SK-N-SH (cell line): Measurements from ENCODE around the gene PHYKPL. TPM values are rescaled to one million over a fixed set of nuclear protein-coding genes. Genes with fewer than 3 reads are reported as not detected.

ENCODE experiments used
- CTCF ChIA-PET: fragments of 300-600, 350-600 bp; formaldehyde crosslinking; extraction: SDS; loops from one replicate; lab custom pipeline; 2021; lab: Yijun Ruan, JAX
- POLR2A ChIA-PET: fragments of 350-600 bp; sonication (Branson Sonifier 250); formaldehyde crosslinking; extraction: SDS; loops from one replicate; lab custom pipeline; 2020; ENCODE audit warnings: antibody characterized with exemption, inconsistent platforms; lab: Yijun Ruan, JAX
- DNase-seq: peaks from one replicate; pipeline ENCODE4 v3.0.0; 2012
- H2AFZ ChIP-seq: fragments of 200-600 bp; sonication (generic); 2 replicates; pipeline ENCODE4 v1.8.1; 2016; ENCODE audit warnings: antibody characterized with exemption, mild to moderate bottlenecking, low read depth
- H3F3A ChIP-seq: fragments of 200-600 bp; sonication (generic); replicated peaks from 2 replicates; pipeline ENCODE3; 2016; ENCODE audit warnings: antibody characterized with exemption, mild to moderate bottlenecking; ENCODE audit not compliant: insufficient read depth
- H3K27ac ChIP-seq, 2 experiments: fragments of 200-500 bp in 1 of 2; fragments of 200-600 bp in 1 of 2; sonication (Bioruptor generic) in 1 of 2; sonication (generic), shearing (Covaris generic) in 1 of 2; 2 replicates each; pipeline versions ENCODE4 v1.5.1 to v1.6.1; 2014 to 2016; ENCODE audit warnings: low read depth in 2 of 2, inconsistent platforms in 1 of 2, low read length in 1 of 2, mild to moderate bottlenecking in 1 of 2, mixed read lengths in 1 of 2
- H3K27me3 ChIP-seq: fragments of 200-600 bp; sonication (generic), shearing (Covaris generic); 2 replicates; pipeline ENCODE4 v1.6.1; 2016; ENCODE audit warnings: mixed run types; ENCODE audit not compliant: insufficient read depth
- H3K36me3 ChIP-seq, 2 experiments: fragments of 200-500 bp in 1 of 2; fragments of 200-600 bp in 1 of 2; sonication (Bioruptor generic) in 1 of 2; sonication (generic) in 1 of 2; replicated peaks in 1 of 2; 2 replicates each; pipeline versions ENCODE3 to v1.5.1; 2014 to 2016; ENCODE audit warnings: low read length in 1 of 2, mild to moderate bottlenecking in 1 of 2; ENCODE audit not compliant: insufficient read depth in 2 of 2, control insufficient read depth in 1 of 2
- H3K4me1 ChIP-seq, 2 experiments: fragments of 200-500 bp in 1 of 2; fragments of 200-600 bp in 1 of 2; sonication (Bioruptor generic) in 1 of 2; sonication (generic), shearing (Covaris generic) in 1 of 2; 2 replicates each; pipeline versions ENCODE4 v1.5.1 to v1.6.1; 2014 to 2016; ENCODE audit warnings: low read depth in 1 of 2, low read length in 1 of 2, mixed run types in 1 of 2; ENCODE audit not compliant: insufficient read depth in 2 of 2, control insufficient read depth in 1 of 2
- H3K4me2 ChIP-seq: fragments of 200-600 bp; sonication (generic), shearing (Covaris generic); 2 replicates; pipeline ENCODE4 v1.6.1; 2017; ENCODE audit warnings: mixed run types
- H3K4me3 ChIP-seq, 2 experiments: fragments of 200-500 bp in 1 of 2; fragments of 200-600 bp in 1 of 2; sonication (Bioruptor generic) in 1 of 2; sonication (generic), shearing (Covaris generic) in 1 of 2; 2 replicates each; pipeline versions ENCODE4 v1.5.1 to v1.8.1; 2014 to 2016; ENCODE audit warnings: low read depth in 2 of 2, inconsistent platforms in 1 of 2, low read length in 1 of 2, mild to moderate bottlenecking in 1 of 2, mixed read lengths in 1 of 2, moderate library complexity in 1 of 2
- H3K79me2 ChIP-seq: fragments of 200-600 bp; sonication (generic); 2 replicates; pipeline ENCODE4 v1.8.1; 2017; ENCODE audit warnings: mild to moderate bottlenecking; ENCODE audit not compliant: insufficient read depth
- H3K9ac ChIP-seq: fragments of 200-600 bp; sonication (generic); 2 replicates; pipeline ENCODE4 v1.6.1; 2017; ENCODE audit warnings: mixed run types
- H3K9me2 ChIP-seq: fragments of 200-600 bp; sonication (generic); 2 replicates; pipeline ENCODE4 v1.6.1; 2017; ENCODE audit warnings: mixed run types
- H3K9me3 ChIP-seq: fragments of 200-600 bp; sonication (generic); 2 replicates; pipeline ENCODE4 v1.6.1; 2017; ENCODE audit warnings: mixed run types, mild to moderate bottlenecking, moderate library complexity
- H4K20me1 ChIP-seq: fragments of 200-600 bp; sonication (generic); 2 replicates; pipeline ENCODE4 v1.6.1; 2017; ENCODE audit warnings: mild to moderate bottlenecking, mixed run types; ENCODE audit not compliant: insufficient read depth
- CHD2 ChIP-seq: fragments of 150-350 bp; IDR thresholded peaks from 2 replicates; pipeline ENCODE4 v1.6.1; 2018; ENCODE audit warnings: low read length; ENCODE audit not compliant: partially characterized antibody
- CTCF ChIP-seq: fragments of 200-600 bp; sonication (generic); IDR thresholded peaks from 2 replicates; pipeline ENCODE4 v1.6.1; 2017; ENCODE audit warnings: antibody characterized with exemption, mild to moderate bottlenecking, moderate library complexity
- ELF1 ChIP-seq: IDR thresholded peaks from 2 replicates; pipeline ENCODE4 v1.4.0; 2012
- FOSL2 ChIP-seq: IDR thresholded peaks from 2 replicates; pipeline ENCODE4 v1.4.0; 2012; ENCODE audit warnings: low read depth, mild to moderate bottlenecking, moderate library complexity, borderline replicate concordance
- FOXJ3 ChIP-seq: sonication (generic); formaldehyde crosslinking; IDR thresholded peaks from 2 replicates; pipeline ENCODE4 v1.5.1; 2020; ENCODE audit warnings: mild to moderate bottlenecking, missing genetic modification reagents
- FOXM1 ChIP-seq: IDR thresholded peaks from 2 replicates; pipeline ENCODE4 v1.4.0; 2012; ENCODE audit warnings: low read depth, mild to moderate bottlenecking
- IRF3 ChIP-seq: fragments of 150-350 bp; IDR thresholded peaks from 2 replicates; pipeline ENCODE4 v1.6.1; 2016; ENCODE audit warnings: mild to moderate bottlenecking, low read depth, low read length
- MEF2A ChIP-seq: IDR thresholded peaks from 2 replicates; pipeline ENCODE4 v1.4.0; 2012; ENCODE audit warnings: low read depth, borderline replicate concordance
- MXI1 ChIP-seq: IDR thresholded peaks from 2 replicates; pipeline ENCODE4 v1.6.1; 2012; ENCODE audit warnings: mild to moderate bottlenecking, low read depth, low read length, improper control_type of control experiment
- RAD21 ChIP-seq: IDR thresholded peaks from 2 replicates; pipeline ENCODE4 v1.6.1; 2012; ENCODE audit warnings: mild to moderate bottlenecking, low read length
- RCOR1 ChIP-seq: fragments of 150-350 bp; IDR thresholded peaks from 2 replicates; pipeline ENCODE4 v1.6.1; 2017; ENCODE audit warnings: antibody characterized with exemption, low read length
- RFX5 ChIP-seq: IDR thresholded peaks from 2 replicates; pipeline ENCODE4 v1.6.1; 2012; ENCODE audit warnings: mild to moderate bottlenecking, improper control_type of control experiment, low read length
- RXRA ChIP-seq: IDR thresholded peaks from 2 replicates; pipeline ENCODE4 v1.4.0; 2012; ENCODE audit warnings: low read depth, mild to moderate bottlenecking, borderline replicate concordance
- SIN3A ChIP-seq: IDR thresholded peaks from 2 replicates; pipeline ENCODE4 v1.6.1; 2012; ENCODE audit warnings: low read depth, mild to moderate bottlenecking, low read length, moderate library complexity, borderline replicate concordance
- SMC3 ChIP-seq: IDR thresholded peaks from 2 replicates; pipeline ENCODE4 v1.6.1; 2012; ENCODE audit warnings: low read depth, low read length, improper control_type of control experiment
- TAF1 ChIP-seq: IDR thresholded peaks from 2 replicates; pipeline ENCODE4 v1.6.1; 2012; ENCODE audit warnings: low read depth, mild to moderate bottlenecking, low read length, moderate library complexity, borderline replicate concordance
- TCF12 ChIP-seq: IDR thresholded peaks from 2 replicates; pipeline ENCODE4 v1.4.0; 2012
- TEAD4 ChIP-seq: IDR thresholded peaks from 2 replicates; pipeline ENCODE4 v1.4.0; 2012; ENCODE audit warnings: mild to moderate bottlenecking, borderline replicate concordance; ENCODE audit not compliant: insufficient read depth
- YY1 ChIP-seq: IDR thresholded peaks from 2 replicates; pipeline ENCODE4 v1.4.0; 2012; ENCODE audit warnings: low read depth, mild to moderate bottlenecking
- WGBS: methylation state at CpG from one replicate; pipeline ENCODE4 v1.1.6; 2017; ENCODE audit warnings: low lambda C conversion rate; 5-methylcytosine and 5-hydroxymethylcytosine counted together
- polyA plus RNA-seq, 3 experiments: library from polyadenylated mRNA; depleted of rRNA; stranded (reverse); fragments of >200 nt; gene quantifications; 2 replicates each; pipeline ENCODE4 v1.2.3, GENCODE V29; 2012
- TF ChIP-seq, protein P1 (sequence below): IDR thresholded peaks from 2 replicates; pipeline ENCODE4; 2012
- TF ChIP-seq, protein P2 (sequence below): IDR thresholded peaks from 2 replicates; pipeline ENCODE4 v1.6.1; 2012; ENCODE audit warnings: mild to moderate bottlenecking, low read depth, low read length, moderate library complexity

PHYKPL gene
- polyA plus RNA-seq, 1 of the 3 experiments (the other 2 are of a cell fraction): 46.8 TPM

DNA sequence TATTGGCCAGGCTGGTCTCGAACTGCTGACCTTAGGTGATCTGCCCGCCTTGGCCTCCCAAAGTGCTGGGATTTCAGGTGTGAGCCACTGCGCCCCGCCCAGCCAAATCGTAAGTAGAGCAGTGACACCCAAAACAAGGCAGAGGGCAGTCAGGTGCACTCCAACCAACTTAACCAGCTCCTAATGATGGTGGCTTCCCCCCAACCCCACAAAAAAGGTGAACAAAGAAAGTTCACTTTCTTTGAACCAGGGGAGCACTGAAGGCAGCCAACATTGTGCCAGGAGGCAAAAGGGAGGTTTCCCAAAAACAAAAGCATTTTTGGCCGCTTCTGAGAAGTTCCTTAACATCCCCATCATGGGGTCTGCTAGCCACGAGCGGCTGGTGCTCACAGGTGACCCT lies 55.0 kb downstream of the PHYKPL start:
- no peaks in the 10 kb centered on the region for H4K20me1 ChIP-seq
- no peak overlapping the region for H2AFZ ChIP-seq
- TF ChIP-seq MXI1: no peak
- no peak for TF ChIP-seq CHD2
- no peak for TF ChIP-seq RXRA
- no peak for TF ChIP-seq IRF3
- no peak for TF ChIP-seq TCF12
- TF ChIP-seq FOSL2: no peak
- no peak for TF ChIP-seq YY1
- no peak for TF ChIP-seq CTCF
- TF ChIP-seq ELF1: no peak
- TF ChIP-seq, protein P1, sequence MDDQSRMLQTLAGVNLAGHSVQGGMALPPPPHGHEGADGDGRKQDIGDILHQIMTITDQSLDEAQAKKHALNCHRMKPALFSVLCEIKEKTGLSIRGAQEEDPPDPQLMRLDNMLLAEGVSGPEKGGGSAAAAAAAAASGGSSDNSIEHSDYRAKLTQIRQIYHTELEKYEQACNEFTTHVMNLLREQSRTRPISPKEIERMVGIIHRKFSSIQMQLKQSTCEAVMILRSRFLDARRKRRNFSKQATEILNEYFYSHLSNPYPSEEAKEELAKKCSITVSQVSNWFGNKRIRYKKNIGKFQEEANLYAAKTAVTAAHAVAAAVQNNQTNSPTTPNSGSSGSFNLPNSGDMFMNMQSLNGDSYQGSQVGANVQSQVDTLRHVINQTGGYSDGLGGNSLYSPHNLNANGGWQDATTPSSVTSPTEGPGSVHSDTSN: no peak
- no peak for TF ChIP-seq RCOR1
- TF ChIP-seq TEAD4: no peak
- TF ChIP-seq MEF2A: no peak
- TF ChIP-seq RAD21: no peak
- no peak for TF ChIP-seq FOXJ3 (CRISPR knock-in tag)
- TF ChIP-seq FOXM1: no peak
- H3K9ac ChIP-seq: no peak overlapping the region
- DNase-seq: no peak
- no peaks in the 10 kb centered on the region for H3F3A ChIP-seq
- no peaks in the 10 kb centered on the region for H3K36me3 ChIP-seq
- no peaks in the 10 kb centered on the region for H3K9me2 ChIP-seq
- H3K79me2 ChIP-seq: no peaks in the 10 kb centered on the region
- POLR2A ChIA-PET: no interaction called here
- 86% methylated on average over 4 of the region's 8 CpGs for WGBS
- H3K27me3 ChIP-seq: no peaks in the 10 kb centered on the region
- H3K9me3 ChIP-seq: no peaks in the 10 kb centered on the region
- no peak overlapping the region for H3K4me3 ChIP-seq
- H3K4me1 ChIP-seq: no peaks in the 10 kb centered on the region
- CTCF ChIA-PET: no interaction called here
- no peak overlapping the region for H3K27ac ChIP-seq
- no peak overlapping the region for H3K4me2 ChIP-seq

- no peaks in the 10 kb centered on the region for H3K79me2 ChIP-seq
- no peak overlapping the region for H2AFZ ChIP-seq
- H3K9me2 ChIP-seq: no peaks in the 10 kb centered on the region
- H3K27ac ChIP-seq: no peak overlapping the region
- no peak overlapping the region for H3K9ac ChIP-seq
- H3F3A ChIP-seq: no peaks in the 10 kb centered on the region
- WGBS: 81% methylated on average over 6 of the region's 6 CpGs
- H4K20me1 ChIP-seq: no peaks in the 10 kb centered on the region
- no peak overlapping the region for H3K4me2 ChIP-seq
- H3K9me3 ChIP-seq: no peaks in the 10 kb centered on the region
- H3K36me3 ChIP-seq: no peaks in the 10 kb centered on the region
- H3K27me3 ChIP-seq: no peaks in the 10 kb centered on the region
- no peak for DNase-seq
- ChIA-PET POLR2A (interaction anchor here (0.7 kb wide), 1 partner anchor 54 kb away, joined by 4 read pairs; no protein-coding TSS in a partner anchor), CTCF (no interaction called here)
- H3K4me3 ChIP-seq: no peak overlapping the region
- H3K4me1 ChIP-seq: no peaks in the 10 kb centered on the region
- no peak for TF ChIP-seq RFX5
- no peak for TF ChIP-seq TCF12
- TF ChIP-seq MXI1: no peak
- no peak for TF ChIP-seq SMC3
- no peak for TF ChIP-seq TAF1
- TF ChIP-seq, protein P1: no peak
- no peak for TF ChIP-seq SIN3A
- TF ChIP-seq TEAD4: no peak
- no peak for TF ChIP-seq MEF2A
- no peak for TF ChIP-seq FOSL2
- TF ChIP-seq, protein P2, sequence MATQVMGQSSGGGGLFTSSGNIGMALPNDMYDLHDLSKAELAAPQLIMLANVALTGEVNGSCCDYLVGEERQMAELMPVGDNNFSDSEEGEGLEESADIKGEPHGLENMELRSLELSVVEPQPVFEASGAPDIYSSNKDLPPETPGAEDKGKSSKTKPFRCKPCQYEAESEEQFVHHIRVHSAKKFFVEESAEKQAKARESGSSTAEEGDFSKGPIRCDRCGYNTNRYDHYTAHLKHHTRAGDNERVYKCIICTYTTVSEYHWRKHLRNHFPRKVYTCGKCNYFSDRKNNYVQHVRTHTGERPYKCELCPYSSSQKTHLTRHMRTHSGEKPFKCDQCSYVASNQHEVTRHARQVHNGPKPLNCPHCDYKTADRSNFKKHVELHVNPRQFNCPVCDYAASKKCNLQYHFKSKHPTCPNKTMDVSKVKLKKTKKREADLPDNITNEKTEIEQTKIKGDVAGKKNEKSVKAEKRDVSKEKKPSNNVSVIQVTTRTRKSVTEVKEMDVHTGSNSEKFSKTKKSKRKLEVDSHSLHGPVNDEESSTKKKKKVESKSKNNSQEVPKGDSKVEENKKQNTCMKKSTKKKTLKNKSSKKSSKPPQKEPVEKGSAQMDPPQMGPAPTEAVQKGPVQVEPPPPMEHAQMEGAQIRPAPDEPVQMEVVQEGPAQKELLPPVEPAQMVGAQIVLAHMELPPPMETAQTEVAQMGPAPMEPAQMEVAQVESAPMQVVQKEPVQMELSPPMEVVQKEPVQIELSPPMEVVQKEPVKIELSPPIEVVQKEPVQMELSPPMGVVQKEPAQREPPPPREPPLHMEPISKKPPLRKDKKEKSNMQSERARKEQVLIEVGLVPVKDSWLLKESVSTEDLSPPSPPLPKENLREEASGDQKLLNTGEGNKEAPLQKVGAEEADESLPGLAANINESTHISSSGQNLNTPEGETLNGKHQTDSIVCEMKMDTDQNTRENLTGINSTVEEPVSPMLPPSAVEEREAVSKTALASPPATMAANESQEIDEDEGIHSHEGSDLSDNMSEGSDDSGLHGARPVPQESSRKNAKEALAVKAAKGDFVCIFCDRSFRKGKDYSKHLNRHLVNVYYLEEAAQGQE: no peak
- no peak for TF ChIP-seq YY1
These were observed 55.8 kb downstream of the PHYKPL start for GRCh38 chr5:178176791-178177190.
